Measurements from ENCODE around the gene TP53I13.

Gene TP53I13

DNA sequence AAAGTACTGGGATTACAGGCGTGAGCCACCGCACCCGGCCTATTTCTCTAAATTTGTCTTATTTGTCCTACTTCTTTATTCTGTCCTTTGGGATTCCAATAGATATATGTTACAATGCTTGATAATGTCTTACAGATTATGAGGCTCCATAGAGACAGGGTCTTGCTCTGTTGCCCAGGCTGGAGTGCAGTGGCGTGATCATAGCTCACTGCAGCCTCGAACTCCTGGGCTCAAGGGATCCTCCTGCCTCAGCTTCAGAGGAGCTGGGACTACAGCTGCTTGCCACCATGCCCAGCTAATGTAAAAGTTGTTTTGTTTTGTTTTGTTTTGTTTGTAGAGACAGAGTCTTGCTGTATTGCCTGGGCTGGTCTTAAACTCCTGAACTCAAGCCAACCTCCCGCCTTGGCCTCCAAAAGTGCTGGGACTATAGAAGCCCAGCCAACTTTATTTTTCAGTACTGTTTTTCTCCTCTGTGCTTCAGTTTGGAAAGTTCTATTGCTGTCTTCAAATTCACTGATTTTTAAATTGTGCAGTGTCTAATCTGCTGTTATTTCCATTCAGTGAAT is 34.7 kb downstream of the TP53I13 start:
- no peak for TF ChIP-seq ZNF274 (IDR thresholded peaks at IDR 0.05; ENCODE audit: low read depth, low read length)

DNA sequence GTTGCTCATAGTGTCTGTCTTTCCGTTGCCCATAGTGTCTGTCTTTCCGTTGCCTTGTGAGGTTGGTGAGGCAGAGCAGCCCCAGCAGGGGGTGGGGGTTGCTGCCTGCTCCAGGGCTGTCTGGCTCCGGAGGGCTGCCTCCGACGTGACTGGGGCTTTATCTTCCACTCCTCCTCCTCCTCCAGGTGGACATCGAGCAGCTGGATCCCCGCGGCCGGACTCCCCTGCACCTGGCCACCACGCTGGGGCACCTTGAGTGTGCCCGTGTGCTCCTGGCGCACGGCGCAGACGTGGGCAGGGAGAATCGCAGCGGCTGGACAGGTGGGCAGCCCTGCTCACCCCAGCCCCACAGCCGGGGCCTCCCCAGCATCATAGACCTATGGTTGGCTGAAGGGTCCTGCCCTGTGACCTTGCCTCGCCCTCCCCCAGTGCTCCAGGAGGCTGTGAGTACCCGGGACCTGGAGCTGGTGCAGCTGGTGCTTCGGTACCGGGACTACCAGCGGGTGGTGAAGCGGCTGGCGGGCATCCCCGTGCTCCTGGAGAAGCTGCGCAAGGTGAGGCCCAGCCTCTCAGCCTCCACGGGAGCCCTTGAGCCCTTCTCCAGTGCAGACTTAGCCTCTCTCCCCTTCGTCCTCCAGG is 39.2 kb downstream of the TP53I13 start:
- no peak for TF ChIP-seq ZNF274 (IDR thresholded peaks at IDR 0.05; ENCODE audit: low read depth, low read length)
- H3K4me3 ChIP-seq (ENCODE audit: low read length): no peak overlapping the region

More for the DNA sequence above, 34.7 kb downstream of the TP53I13 start:
- H3K4me3 ChIP-seq (ENCODE audit: low read length): no peak overlapping the region

DNA sequence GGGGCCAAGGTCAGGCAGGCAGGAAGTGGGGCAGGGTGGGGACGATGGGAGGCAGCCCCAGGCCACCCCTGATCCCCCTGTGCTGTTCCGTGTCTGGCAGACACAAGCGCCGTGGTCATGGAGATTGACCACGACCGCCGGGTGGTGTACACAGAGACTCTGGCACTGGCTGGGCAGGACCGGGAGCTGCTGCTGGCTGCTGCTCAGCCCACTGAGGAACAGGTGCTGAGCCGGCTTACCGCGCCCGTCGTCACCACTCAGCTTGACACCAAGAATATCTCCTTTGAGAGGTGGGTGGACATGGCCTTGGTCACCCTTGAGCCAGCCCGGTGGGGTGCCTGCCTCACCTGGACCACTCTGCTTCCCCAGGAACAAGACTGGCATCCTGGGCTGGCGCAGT is 40.5 kb downstream of the TP53I13 start:
- no peak for TF ChIP-seq ZNF274 (IDR thresholded peaks at IDR 0.05; ENCODE audit: low read depth, low read length)
- H3K4me3 ChIP-seq (ENCODE audit: low read length): no peak overlapping the region

DNA sequence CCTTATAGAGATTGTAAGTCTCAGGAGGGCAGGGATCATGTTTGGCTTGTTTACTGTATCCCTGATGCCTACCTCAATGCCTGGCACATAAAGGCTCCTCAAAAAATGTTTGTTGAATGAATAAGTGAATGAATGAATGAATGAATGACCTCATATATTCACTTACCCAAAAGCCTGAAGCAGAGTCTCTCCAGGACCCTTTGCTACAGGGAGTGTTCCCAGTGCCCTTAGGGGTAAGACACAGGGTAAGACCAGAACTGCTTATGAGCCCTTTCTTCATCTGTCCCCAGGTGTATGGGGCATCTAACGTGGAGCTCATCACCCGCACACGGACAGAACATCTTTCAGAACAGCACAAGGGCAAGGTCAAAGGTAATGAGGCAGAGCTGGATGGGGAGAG is 41.9 kb downstream of the TP53I13 start:
- H3K4me3 ChIP-seq (ENCODE audit: low read length): no peak overlapping the region
- TF ChIP-seq ZNF274 (IDR thresholded peaks at IDR 0.05; ENCODE audit: low read depth, low read length): no peak

DNA sequence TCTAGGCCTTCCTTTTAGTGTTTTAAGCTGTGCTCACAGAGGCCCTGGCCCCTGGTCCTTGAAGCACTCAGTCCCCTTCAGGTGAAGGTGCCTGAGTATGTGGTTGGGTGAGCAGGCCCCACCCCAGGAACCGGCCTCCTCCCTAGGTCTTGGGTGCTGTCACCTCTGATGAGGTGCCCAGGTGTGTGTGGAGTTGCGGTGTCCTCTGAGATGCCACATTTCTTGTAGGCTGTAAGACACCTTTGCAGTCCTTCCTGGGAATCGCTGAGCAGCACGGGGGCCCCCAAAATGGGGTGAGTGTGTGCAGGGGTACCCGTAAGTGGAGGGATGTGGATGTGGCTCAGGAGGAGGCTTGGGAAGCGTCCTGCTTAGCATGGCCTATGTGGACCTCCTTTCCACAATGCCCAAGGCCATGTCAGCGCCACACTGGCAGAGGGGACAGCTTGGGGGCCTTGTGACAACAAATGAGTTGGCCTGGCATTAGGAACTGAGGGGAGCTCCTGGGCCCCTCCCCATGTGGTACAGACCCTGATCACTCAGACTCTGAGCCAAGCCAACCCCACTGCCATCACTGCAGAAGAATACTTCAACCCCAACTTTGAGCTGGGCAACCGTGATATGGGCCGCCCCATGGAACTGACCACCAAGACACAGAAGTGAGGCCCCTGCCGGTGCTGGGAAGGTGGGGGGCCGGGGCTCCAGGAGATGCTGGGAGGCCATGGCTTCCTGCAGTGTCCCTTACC is 43.0 kb downstream of the TP53I13 start:
- H3K4me3 ChIP-seq (ENCODE audit: low read length): no peak overlapping the region
- TF ChIP-seq ZNF274 (IDR thresholded peaks at IDR 0.05; ENCODE audit: low read depth, low read length): no peak

DNA sequence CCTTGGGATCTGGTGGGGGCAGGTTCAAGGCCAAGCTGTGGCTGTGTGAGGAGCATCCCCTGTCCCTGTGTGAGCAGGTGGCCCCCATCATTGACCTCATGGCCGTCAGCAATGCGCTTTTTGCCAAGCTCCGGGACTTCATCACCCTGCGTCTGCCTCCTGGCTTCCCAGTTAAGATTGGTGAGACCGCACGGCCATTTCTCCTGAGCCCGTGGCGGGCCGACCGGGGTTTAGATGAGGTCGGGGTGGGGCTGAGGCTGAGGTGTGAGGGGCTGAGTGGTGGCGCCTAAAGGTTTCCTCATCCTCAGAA is 43.5 kb downstream of the TP53I13 start:
- H3K4me3 ChIP-seq (ENCODE audit: low read length): no peak overlapping the region
- TF ChIP-seq ZNF274 (IDR thresholded peaks at IDR 0.05; ENCODE audit: low read depth, low read length): no peak

DNA sequence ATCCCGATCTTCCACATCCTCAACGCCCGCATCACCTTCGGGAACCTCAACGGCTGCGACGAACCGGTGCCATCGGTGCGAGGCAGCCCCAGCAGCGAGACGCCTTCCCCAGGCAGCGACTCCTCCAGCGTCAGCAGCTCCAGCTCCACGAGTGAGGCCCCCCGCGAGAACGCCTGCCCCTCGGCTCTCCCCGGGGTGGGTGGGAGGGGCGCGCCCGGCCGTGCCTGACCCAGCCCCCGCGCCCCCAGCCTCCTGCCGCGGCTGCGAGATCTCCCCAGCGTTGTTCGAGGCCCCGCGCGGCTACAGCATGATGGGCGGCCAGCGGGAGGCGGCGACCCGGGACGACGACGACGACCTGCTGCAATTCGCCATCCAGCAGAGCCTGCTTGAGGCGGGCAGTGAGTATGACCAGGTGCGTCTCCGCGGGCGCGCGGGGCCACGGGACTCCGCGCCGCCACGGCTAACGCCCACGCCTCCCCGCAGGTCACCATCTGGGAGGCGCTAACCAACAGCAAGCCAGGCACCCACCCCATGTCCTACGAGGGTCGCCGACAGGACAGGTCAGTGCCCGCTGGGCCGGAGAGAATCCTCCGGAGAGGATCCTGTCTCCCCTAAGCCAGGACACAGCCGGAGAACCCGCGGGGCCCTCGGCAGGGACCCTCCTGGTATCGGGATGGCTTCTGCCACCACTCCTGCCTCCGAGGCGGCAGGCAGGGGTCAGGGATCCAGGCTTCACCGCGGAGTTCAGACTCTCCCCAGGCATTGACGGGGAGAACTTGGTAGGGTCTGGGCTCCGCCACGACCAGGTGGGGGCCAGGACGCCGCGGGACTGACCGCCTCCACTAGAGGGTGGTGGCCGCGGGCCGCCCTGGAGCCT is 44.1 kb downstream of the TP53I13 start:
- H3K4me3 ChIP-seq (ENCODE audit: low read length): no peak overlapping the region; the same call in 1 of the 2 replicates
- TF ChIP-seq ZNF274 (IDR thresholded peaks at IDR 0.05; ENCODE audit: low read depth, low read length): no peak

DNA sequence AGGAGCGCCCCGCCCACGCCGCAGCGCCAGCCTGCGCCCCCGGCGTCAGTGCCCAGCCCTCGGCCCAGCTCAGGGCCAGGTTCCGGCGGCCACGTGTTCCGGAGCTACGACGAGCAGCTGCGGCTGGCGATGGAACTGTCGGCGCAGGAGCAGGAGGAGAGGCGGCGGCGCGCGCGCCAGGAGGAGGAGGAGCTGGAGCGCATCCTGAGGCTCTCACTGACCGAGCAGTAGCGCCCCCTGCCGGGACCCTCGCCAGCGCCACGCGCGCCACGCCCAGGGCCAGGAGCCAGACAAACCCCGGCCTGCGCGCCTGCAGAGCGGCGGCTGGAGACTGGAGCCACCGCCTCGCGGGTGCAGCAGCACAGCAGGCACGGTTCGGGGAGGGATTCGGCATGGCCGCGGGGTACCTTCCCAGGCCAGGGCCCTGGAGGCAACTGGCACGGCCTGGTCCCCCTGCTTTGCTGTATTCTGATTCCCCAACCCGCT is 44.9 kb downstream of the TP53I13 start:
- no peak overlapping the region; the same call in 1 of the 2 replicates for H3K4me3 ChIP-seq (ENCODE audit: low read length)
- no peak for TF ChIP-seq ZNF274 (IDR thresholded peaks at IDR 0.05; ENCODE audit: low read depth, low read length)

DNA sequence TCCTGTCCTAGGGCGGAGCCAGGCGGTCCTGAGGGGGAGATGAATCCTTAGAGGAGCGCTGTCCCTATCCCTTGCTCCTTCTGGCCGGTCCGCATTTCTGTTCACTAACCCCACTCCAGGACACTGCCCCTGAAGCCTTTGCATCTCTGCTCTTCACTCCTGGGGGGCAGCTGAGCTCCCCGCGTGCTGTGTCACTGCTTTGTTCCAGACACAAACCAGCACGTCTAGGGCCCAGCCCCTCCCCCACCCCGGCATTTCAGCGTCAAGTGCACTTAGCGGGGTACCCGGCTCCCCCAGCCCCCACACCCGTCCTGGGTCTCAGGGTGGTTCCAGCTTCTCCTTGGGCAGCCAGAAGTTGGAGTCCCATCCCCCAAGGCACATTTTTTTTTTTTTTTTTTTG is 45.4 kb downstream of the TP53I13 start:
- TF ChIP-seq ZNF274 (IDR thresholded peaks at IDR 0.05; ENCODE audit: low read depth, low read length): no peak
- no peak overlapping the region for H3K4me3 ChIP-seq (ENCODE audit: low read length)

DNA sequence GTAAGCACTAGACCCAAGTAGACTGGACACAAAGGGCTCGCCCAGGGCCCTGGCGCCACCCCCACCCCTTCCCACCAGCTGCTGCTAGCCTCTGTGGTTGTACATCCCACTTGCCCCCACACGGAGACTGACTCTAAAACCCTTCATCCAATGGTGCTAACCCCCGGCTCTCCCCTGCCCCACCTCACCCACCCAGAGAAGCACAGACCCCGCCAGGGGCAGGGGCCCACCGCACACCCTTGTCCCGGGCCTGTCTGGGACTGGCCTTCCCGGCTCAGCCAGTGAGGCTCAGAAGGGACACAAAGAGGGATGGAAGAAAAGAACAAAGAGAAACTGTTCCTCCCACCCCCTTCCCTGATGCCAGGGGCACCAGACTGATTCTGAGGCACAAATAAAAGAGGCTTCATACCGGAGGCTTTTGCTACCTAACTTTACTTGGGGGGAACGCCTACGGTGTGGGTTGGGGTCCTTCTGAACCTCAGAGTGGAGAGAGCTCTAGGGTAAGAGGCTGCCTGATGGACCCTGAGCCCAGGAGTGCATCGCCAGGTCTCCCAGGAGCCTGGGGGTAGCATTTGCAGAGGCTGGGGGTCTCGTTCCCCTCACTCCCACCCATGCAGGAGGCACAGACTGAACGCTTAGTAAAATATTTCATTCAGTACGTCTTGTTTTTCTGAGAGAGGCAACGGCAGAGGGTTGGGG is 46.0 kb downstream of the TP53I13 start:
- no peak for TF ChIP-seq ZNF274 (IDR thresholded peaks at IDR 0.05; ENCODE audit: low read depth, low read length)
- no peak overlapping the region for H3K4me3 ChIP-seq (ENCODE audit: low read length)

DNA sequence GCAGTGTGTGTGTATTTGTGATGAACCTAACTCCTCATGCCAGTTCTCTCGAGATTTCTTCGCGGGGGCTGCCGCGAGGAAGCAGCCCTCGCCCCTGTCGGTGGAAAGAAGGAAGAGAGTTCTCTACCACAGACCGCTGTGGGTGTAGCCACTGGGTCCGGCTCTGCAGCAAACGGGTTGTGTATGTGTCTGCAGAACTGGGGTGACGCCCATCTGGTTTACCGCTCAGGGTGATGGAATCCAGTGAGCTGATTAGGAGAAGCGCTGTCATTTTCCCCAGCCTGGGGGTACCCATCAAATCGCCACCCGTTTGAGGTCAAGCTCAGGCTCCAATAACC is 46.5 kb downstream of the TP53I13 start:
- peak overlapping the region; percentile 10; the same call in 1 of the 2 replicates for H3K4me3 ChIP-seq (ENCODE audit: low read length)
- TF ChIP-seq ZNF274 (IDR thresholded peaks at IDR 0.05; ENCODE audit: low read depth, low read length): no peak

DNA sequence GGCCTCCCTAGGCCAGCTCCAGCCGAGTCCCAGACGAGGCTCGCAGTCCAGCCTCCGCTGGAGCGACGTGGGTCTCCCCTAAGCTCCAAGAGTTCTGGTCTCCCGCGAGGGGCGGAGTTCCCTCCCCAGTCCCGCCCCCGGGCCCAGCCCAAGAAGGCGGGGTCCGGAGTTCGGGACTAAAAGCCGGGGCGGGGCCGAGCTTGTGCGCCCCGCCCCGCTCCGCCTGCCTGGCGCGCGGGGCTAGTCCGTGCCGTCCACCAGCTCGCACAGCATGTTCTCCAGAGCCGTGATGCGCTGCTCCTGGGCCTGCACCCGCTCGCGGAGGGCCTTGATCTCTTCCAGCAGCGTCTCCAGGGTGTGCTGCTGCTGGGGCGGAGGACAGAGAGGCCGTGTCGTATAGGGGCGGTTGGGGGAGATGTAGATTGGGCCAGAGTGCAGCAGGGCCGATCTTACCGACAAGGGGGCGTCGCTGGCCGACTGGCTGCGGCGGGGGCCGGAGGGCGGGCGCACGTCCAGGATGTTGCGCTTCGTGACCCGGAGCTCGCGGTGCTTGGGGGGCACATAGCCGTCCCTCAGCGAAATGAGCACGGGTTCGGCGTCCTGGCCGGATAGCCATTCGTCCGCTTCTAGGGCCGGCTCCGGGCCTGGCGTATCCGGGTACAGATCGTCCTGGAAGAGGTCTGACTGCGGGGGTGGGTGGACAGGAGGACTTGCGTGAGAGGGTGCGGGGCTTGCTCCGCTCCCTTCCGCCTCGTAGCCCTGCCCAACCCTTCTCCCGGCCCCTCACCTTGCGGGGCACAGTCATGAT is 47.2 kb downstream of the TP53I13 start:
- H3K4me3 ChIP-seq (ENCODE audit: low read length): peak overlapping the region; percentile 28; the same call in 1 of the 2 replicates
- TF ChIP-seq ZNF274 (IDR thresholded peaks at IDR 0.05; ENCODE audit: low read depth, low read length): no peak

All from GM08714 (cell line).